IPS-15b (cell line): Measurements from ENCODE around the gene TNFRSF21.

Experiments
- H3K27me3 ChIP-seq: one replicate; pipeline ENCODE4 v1.6.1; 2013; ENCODE audit warnings: low read length; ENCODE audit not compliant: control insufficient read depth, insufficient read depth
- H3K36me3 ChIP-seq: one replicate; pipeline ENCODE4 v1.6.1; 2013; ENCODE audit warnings: low read length; ENCODE audit not compliant: control insufficient read depth, insufficient read depth
- H3K4me1 ChIP-seq: one replicate; pipeline ENCODE4 v1.6.1; 2013; ENCODE audit warnings: mild to moderate bottlenecking, low read length; ENCODE audit not compliant: control insufficient read depth, insufficient read depth
- H3K4me3 ChIP-seq: one replicate; pipeline ENCODE4 v1.5.1; 2013; ENCODE audit warnings: low read depth, low read length
- H3K9ac ChIP-seq: one replicate; pipeline ENCODE4 v1.6.1; 2013; ENCODE audit warnings: low read depth, mild to moderate bottlenecking, low read length
- H3K9me3 ChIP-seq: one replicate; pipeline ENCODE4 v1.6.1; 2013; ENCODE audit warnings: mild to moderate bottlenecking, low read length; ENCODE audit not compliant: control insufficient read depth, insufficient read depth

The TNFRSF21 gene

DNA sequence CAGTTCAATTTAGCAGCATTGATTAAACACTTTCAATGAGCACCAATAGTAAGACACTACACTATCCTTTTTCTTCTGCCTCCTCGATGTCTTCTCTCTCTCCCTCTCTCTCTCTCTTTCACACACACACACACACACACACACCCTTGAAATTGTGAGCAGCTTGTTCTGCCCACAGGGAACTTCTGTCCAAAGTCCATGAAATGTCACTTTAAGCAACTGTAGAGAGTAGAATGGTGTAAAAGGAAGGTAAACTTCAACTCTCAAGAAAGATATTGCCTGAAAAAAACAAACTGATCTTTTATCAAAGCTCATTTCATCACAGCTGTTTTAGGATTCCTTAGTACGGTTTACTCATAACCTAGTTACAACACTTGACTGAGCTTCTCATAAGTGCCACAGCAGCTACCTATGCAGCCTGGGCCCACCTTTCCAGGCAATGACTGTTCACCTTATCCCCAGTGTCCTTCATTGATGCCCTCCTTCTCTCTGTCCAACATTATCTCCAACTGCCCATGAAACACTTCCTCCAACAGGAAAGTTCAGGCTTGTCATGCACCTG lies 107.0 kb downstream of the TNFRSF21 start:
- no peaks in the 10 kb centered on the region for H3K9me3 ChIP-seq
- H3K4me1 ChIP-seq = no peaks in the 10 kb centered on the region

DNA sequence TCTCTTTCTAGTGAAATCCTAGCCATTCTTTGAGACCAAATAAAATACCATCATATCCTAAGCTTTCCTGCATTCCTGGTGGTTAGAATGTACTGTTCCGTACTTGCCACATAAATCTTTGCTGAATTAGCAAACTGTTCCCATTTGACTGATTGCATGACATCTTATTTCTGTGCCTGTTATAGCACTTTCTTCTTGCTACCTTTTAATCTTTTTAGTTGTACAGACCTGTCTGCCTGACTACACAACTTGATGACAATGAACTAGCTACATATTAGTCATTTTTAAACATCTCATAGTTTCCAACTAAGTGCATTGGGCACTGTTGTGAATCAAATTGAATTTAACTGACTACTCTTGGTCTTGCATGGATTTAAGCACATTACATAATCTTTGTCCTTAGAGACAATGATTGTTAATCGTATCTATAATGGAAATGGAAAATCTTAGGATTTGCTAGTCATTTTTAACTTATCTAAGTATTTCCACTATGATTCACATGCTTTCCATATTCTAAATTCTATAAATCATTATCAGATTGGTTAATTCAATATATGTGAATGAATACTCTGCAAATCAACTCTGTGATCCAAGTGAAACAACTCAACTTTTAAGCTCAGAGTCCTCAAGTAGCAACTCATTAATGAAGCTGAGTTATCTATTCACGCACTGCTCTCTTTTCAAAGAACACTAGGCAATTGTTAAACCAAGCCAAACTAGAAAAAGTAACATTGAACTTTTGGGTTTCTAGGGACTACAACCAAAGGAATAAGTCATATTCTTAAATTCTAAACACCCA lies 109.0 kb downstream of the TNFRSF21 start:
- H3K4me1 ChIP-seq = no peaks in the 10 kb centered on the region
- H3K27me3 ChIP-seq = no peaks in the 10 kb centered on the region
- H3K9me3 ChIP-seq = no peaks in the 10 kb centered on the region
- H3K36me3 ChIP-seq = no peaks in the 10 kb centered on the region
- H3K9ac ChIP-seq = no peak overlapping the region
- H3K4me3 ChIP-seq = no peak overlapping the region

More for the DNA sequence above, 107.0 kb downstream of the TNFRSF21 start:
- Histone ChIP-seq H3K9ac (no peak overlapping the region), H3K36me3 (no peaks in the 10 kb centered on the region), H3K4me3 (no peak overlapping the region), H3K27me3 (no peaks in the 10 kb centered on the region)

DNA sequence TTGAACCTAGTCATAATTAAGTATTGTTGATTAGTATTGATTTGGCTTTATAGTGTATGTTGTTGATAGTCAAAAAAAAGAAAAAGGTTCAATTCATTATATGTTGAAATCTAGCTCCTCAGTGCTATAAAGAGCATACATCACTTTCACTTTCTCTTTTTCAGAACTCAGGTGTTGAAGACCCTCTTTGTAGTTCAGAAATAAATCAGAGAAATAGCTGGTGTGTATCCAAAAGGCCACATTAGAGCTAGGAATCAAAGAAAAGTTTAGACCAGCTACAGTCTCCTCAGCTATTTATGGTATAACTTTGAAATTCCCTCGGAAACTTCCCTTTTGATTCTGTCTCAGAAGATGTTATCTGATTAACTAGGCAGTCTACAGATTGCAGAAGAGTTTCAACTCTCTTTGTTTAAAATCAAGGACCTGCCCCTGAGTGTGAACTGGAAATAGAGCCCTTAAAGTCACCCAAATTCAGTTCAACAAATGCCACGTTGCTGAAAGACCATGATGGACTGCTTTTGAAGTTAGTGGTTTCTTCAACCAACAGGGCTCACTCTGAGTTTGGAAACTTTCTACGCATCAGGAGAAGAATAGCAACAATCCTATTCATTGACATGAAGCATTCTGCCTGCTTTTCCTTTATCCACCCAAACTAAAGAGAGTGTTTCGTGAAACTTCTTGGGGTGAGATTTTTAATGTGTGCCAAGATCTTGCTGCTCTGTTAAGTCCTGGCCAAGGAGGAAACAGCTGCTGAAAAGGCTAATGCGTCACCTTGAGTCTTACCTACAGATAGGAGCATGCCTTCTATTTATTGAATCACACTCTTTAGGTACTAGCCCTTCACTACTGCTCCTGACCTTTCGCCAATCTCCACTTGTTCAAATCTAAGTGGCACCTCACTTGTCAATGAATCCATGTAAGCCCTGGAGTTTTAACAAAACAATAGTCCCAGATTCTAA lies 111.7 kb downstream of the TNFRSF21 start:
- Histone ChIP-seq H3K9ac (no peak overlapping the region), H3K9me3 (no peaks in the 10 kb centered on the region), H3K27me3 (no peaks in the 10 kb centered on the region), H3K4me3 (no peak overlapping the region), H3K4me1 (no peaks in the 10 kb centered on the region), H3K36me3 (no peaks in the 10 kb centered on the region)

DNA sequence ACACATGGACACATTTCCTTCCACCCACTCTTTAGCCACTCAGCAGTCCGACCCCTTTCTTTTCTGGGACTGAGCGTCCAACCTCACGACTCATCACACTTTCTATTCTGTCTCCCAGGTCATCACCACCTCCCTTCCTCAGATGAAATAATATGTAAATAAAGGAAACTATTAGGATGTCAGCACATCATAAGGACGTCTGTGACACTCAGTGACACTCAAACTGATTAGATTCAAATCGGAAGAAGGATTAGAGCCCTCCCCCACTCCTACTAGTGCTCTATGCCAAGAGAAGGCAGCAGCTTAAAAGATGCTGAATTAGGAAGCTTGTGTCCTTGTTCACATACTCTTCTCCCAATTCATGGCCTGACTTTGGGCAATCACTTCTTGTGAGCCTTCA lies 113.6 kb downstream of the TNFRSF21 start:
- Histone ChIP-seq H3K36me3 (no peaks in the 10 kb centered on the region), H3K4me3 (no peak overlapping the region)

DNA sequence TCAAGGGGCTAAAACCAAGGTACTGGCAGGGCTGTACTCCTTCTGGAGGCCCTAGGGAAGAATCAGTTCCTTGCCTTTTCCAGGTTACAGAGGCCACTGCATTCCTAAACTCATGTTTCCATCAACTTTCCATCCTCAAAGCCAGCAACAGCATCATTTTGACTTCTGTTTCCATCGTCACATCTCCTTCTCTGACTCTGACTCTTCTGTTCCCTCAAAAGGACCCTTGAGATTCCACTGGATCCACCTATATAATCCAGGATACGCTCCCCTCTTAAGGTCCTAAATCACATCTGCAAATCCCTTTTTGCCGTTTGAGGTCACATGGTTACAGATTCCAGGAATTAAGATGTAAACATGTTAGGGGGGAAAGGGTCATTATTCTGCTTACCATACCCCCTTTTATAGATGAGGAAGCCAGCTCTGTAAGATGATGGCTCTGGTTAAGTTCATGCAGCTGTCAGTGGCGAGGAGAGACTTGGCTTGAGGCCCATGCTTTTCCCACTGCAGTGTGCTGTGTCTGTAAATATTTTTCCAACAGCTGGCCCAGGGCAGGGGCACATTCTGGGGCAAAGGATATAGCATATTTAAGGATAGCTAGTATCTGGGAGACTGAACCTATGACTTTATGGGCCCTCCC lies 114.6 kb downstream of the TNFRSF21 start:
- no peaks in the 10 kb centered on the region for H3K27me3 ChIP-seq
- no peaks in the 10 kb centered on the region for H3K36me3 ChIP-seq
- no peaks in the 10 kb centered on the region for H3K4me1 ChIP-seq
- no peaks in the 10 kb centered on the region for H3K9me3 ChIP-seq
- H3K9ac ChIP-seq = no peak overlapping the region
- no peak overlapping the region for H3K4me3 ChIP-seq

More for the DNA sequence above, 113.6 kb downstream of the TNFRSF21 start:
- H3K9ac ChIP-seq = no peak overlapping the region
- no peaks in the 10 kb centered on the region for H3K9me3 ChIP-seq
- no peaks in the 10 kb centered on the region for H3K4me1 ChIP-seq
- H3K27me3 ChIP-seq = no peaks in the 10 kb centered on the region

DNA sequence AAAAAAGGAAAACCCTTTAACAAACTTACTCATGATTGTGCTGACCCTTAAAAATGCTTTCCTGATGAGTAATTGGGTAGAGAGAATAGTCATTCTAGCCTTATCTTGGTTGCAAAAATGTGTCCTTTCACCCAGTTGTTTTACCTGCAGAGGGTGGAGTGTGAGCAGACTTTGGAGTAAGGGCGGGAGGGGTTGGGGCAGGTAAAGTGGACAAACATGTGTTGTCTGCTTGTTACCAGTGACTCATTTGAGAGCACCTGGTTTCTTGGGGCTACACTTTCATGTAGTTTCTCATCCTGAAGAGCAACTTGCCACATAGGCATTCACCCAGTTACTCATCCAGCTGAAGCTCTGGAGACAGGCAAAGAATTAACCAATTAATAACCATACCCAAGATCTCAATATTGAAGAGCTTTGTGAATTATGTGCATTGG lies 121.1 kb downstream of the TNFRSF21 start:
- Histone ChIP-seq H3K27me3 (no peaks in the 10 kb centered on the region), H3K4me1 (no peaks in the 10 kb centered on the region), H3K9me3 (no peaks in the 10 kb centered on the region), H3K36me3 (no peaks in the 10 kb centered on the region), H3K9ac (no peak overlapping the region), H3K4me3 (no peak overlapping the region)

DNA sequence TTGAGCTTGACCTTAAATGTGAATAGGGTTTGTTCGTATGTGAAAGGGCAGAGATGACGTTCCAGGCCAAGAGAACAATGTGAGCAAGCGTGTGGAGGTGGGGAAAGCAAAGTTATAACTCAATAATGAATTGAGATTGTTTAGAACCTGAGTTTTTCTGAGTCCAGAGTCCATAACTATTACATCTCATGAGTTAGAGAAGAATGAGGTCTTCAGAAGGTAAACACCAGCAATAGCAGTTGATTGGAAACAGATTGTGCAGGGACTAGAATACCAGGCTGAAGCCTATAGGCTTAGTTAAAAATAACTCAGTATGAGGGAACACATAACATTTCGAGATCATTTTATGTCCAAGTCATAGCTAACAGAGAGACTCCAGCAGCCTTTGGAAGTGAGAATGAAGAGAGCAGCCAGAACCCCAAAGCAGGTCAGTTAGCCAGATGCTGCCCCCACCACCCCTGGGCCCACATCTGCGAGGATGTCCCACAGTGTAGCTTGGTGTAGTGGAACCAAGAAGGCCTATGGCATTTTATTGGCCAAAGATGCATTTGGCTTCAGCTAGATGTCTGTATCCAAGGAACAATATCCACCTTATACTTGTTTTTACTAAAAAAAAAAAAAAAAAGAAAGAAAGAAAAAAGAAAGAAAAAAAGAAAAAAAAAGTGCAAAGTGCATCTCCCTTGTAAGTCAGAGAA lies 121.7 kb downstream of the TNFRSF21 start:
- Histone ChIP-seq H3K9me3 (no peaks in the 10 kb centered on the region), H3K4me3 (no peak overlapping the region), H3K27me3 (no peaks in the 10 kb centered on the region), H3K4me1 (no peaks in the 10 kb centered on the region), H3K9ac (no peak overlapping the region), H3K36me3 (no peaks in the 10 kb centered on the region)

DNA sequence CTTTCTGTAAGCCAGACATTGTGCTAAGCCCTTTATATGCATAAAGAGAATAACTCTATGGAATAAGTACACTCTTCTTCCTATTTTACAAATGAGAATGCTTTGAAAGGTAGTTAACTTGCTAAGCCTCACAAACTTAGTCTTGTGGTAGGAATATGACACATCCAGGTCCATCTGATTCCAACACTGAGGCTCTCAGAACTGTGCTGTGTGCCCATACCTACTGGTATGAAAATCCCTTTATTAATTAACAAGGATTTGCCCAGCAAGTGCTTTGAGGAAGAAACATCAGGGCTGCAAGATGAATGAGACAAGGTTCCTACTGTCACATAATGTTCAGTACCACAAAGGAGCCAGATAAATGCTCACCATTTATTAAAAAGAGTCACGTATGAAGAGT lies 122.6 kb downstream of the TNFRSF21 start:
- H3K4me3 ChIP-seq = no peak overlapping the region
- no peaks in the 10 kb centered on the region for H3K4me1 ChIP-seq
- H3K9me3 ChIP-seq = no peaks in the 10 kb centered on the region
- H3K27me3 ChIP-seq = no peaks in the 10 kb centered on the region
- H3K36me3 ChIP-seq = no peaks in the 10 kb centered on the region
- H3K9ac ChIP-seq = no peak overlapping the region

DNA sequence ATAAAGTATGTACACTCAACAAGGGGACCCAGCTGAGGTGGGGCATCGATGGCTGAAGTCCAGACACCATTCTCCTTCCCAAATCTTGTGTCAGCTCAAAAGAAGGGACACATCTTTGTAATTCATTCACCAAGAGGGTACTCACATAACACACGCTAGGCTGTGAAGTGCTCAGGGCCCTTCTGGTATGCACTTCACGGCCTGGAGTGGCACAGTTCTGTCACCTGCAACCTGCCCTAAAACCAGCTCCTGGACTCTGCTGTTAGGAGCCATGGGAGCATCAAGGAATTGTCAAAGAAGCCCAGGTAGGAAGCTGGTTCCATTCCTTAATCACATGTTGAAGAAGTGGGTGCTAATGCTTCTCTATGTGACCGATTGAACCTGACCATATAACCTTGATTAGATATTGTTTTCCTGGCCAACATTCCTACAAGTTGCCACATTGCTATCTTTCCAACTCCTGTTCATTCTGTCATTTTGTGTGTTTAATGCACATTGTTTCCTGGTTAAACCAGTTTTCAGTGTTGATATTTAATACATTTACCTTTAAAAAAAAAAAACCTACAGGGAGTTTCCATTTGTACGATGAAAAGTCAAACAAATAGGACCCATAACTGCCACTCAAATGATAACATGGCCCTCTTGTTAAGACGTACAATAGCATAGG lies 127.3 kb downstream of the TNFRSF21 start:
- Histone ChIP-seq H3K9ac (no peak overlapping the region), H3K9me3 (no peaks in the 10 kb centered on the region), H3K4me3 (no peak overlapping the region), H3K27me3 (no peaks in the 10 kb centered on the region), H3K4me1 (no peaks in the 10 kb centered on the region), H3K36me3 (no peaks in the 10 kb centered on the region)

DNA sequence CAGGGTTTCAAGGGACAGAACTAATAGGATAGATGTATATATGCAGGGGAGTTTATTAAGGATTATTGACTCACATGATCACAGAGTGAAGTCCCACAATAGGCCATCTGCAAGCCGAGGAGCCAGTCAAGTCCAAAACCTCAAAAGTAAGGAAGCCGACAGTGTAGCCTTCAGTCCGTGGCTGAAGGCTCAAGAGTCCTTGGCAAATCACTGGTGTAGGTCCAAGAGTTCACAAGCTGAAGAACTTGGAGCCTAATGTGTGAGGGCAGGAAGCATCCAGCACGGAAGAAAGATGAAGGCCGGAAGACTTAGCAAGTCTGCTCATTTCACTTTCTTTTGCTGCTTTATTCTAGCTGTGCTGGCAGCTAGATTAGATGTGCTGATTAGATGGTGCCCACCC lies 128.0 kb downstream of the TNFRSF21 start:
- Histone ChIP-seq H3K4me3 (no peak overlapping the region), H3K36me3 (no peaks in the 10 kb centered on the region), H3K27me3 (no peaks in the 10 kb centered on the region), H3K9me3 (no peaks in the 10 kb centered on the region), H3K4me1 (no peaks in the 10 kb centered on the region), H3K9ac (no peak overlapping the region)
